NCI-H2171 treated with DMSO at 0.1 percent for 48 hours (cell line): ENCODE results near the gene PABPN1L.

Experiments used
- DNase-seq: peaks from one replicate; lab custom pipeline; 2025; lab: John Stamatoyannopoulos, UW

Gene PABPN1L

GRCh38 chr16:88848557-88848956 is 17.9 kb downstream of the PABPN1L start:
- no peak for DNase-seq

GRCh38 chr16:88847654-88848053 is 18.8 kb downstream of the PABPN1L start:
- DNase-seq, result no peak

- DNase-seq, result no peak
Observed at GRCh38 chr16:88846088-88846487, 20.4 kb downstream of the PABPN1L start.

GRCh38 chr16:88844419-88845036 is 21.9 kb downstream of the PABPN1L start:
- peak; percentile 5 for DNase-seq

- DNase-seq, result no peak
Observed at GRCh38 chr16:88843256-88843655, 23.2 kb downstream of the PABPN1L start.

- no peak for DNase-seq
Observed at GRCh38 chr16:88842806-88843205, 23.7 kb downstream of the PABPN1L start.

- no peak for DNase-seq
Observed at GRCh38 chr16:88842308-88842756, 24.1 kb downstream of the PABPN1L start.

GRCh38 chr16:88841521-88842307 is 24.7 kb downstream of the PABPN1L start:
- DNase-seq, result no peak

- DNase-seq, result no peak
Observed at GRCh38 chr16:88840600-88841215, 25.8 kb downstream of the PABPN1L start.

- no peak for DNase-seq
Observed at GRCh38 chr16:88839745-88840599, 26.5 kb downstream of the PABPN1L start.

GRCh38 chr16:88839026-88839529 is 27.4 kb downstream of the PABPN1L start:
- DNase-seq, result no peak

- DNase-seq, result no peak
Observed at GRCh38 chr16:88838566-88838965, 27.9 kb downstream of the PABPN1L start.

GRCh38 chr16:88837806-88838205 is 28.7 kb downstream of the PABPN1L start:
- no peak for DNase-seq

GRCh38 chr16:88836791-88837190 is 29.7 kb downstream of the PABPN1L start:
- DNase-seq, result no peak

GRCh38 chr16:88835818-88836217 is 30.6 kb downstream of the PABPN1L start:
- DNase-seq, result no peak

- DNase-seq, result no peak
Observed at GRCh38 chr16:88835383-88835782, 31.1 kb downstream of the PABPN1L start.

GRCh38 chr16:88834670-88835069 is 31.8 kb downstream of the PABPN1L start:
- DNase-seq, result no peak

GRCh38 chr16:88833086-88833485 is 33.4 kb downstream of the PABPN1L start:
- DNase-seq, result no peak

- DNase-seq, result no peak
Observed at GRCh38 chr16:88831838-88832237, 34.6 kb downstream of the PABPN1L start.

GRCh38 chr16:88830783-88831182 is 35.7 kb downstream of the PABPN1L start:
- no peak for DNase-seq

- DNase-seq, result peak; percentile 24
Observed at GRCh38 chr16:88830258-88830657, 36.2 kb downstream of the PABPN1L start.

- DNase-seq, result no peak
Observed at GRCh38 chr16:88828711-88829110, 37.7 kb downstream of the PABPN1L start.
